Measurements from ENCODE around the gene MBD1.
"Not testable (repeated sequence)": the region's sequence is repeated elsewhere in the genome, so short reads cannot be mapped to it uniquely, and the experiment has no call there.

Gene MBD1

GRCh38 chr18:50250935-50251334 lies 30.4 kb downstream of the MBD1 start:
- POLR2A ChIA-PET = no interaction called here
- TF ChIP-seq CTBP1 (IDR thresholded peaks at IDR 0.05; ENCODE audit: borderline replicate concordance) (no peak), TARDBP (IDR thresholded peaks at IDR 0.05) (no peak), NFRKB (IDR thresholded peaks at IDR 0.05) (no peak), HDGF (IDR thresholded peaks at IDR 0.05; ENCODE audit: borderline replicate concordance) (no peak), ZNF384 (IDR thresholded peaks at IDR 0.05) (no peak), SP1 (IDR thresholded peaks at IDR 0.05) (no peak), ARNT (IDR thresholded peaks at IDR 0.05) (no peak), LEF1 (IDR thresholded peaks at IDR 0.05; ENCODE audit: borderline replicate concordance) (no peak), FOXA1 (IDR thresholded peaks at IDR 0.05) (no peak), L3MBTL2 (conservative IDR thresholded peaks at IDR 0.05) (no peak), SUZ12 (IDR thresholded peaks at IDR 0.05) (no peak), ELF4 (IDR thresholded peaks at IDR 0.05) (no peak), FOXK2 (IDR thresholded peaks at IDR 0.05) (no peak)
- TF ChIP-seq, protein P1, sequence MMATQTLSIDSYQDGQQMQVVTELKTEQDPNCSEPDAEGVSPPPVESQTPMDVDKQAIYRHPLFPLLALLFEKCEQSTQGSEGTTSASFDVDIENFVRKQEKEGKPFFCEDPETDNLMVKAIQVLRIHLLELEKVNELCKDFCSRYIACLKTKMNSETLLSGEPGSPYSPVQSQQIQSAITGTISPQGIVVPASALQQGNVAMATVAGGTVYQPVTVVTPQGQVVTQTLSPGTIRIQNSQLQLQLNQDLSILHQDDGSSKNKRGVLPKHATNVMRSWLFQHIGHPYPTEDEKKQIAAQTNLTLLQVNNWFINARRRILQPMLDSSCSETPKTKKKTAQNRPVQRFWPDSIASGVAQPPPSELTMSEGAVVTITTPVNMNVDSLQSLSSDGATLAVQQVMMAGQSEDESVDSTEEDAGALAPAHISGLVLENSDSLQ (IDR thresholded peaks at IDR 0.05) = no peak
- DNase-seq (ENCODE audit: extremely low spot score) = no peak
- CTCF ChIA-PET = no interaction called here

DNA sequence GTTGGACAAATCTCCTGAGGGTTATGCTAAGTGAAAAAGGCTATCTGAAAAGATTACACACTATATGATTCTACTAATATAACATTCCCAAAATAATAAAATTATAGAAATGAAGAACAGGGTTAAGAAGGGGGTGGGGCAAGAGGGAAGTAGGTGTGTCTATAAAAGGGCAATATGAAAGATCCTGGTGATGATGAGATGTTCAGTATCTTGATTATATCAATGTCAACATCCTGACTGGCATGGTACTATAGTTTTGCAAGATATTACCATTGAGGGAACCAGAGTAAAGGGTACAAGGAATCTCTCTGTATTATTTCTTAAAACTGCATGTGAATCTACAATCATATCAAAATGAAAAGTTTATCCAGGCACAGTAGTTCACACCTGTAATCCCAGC lies 31.7 kb downstream of the MBD1 start:
- DNase-seq (ENCODE audit: extremely low spot score) = no peak
- ChIA-PET POLR2A (no interaction called here), CTCF (no interaction called here)
- TF ChIP-seq ARNT (IDR thresholded peaks at IDR 0.05) (no peak), BHLHE40 (IDR thresholded peaks at IDR 0.05; ENCODE audit: borderline replicate concordance) (no peak), ELF4 (IDR thresholded peaks at IDR 0.05) (no peak), SP1 (IDR thresholded peaks at IDR 0.05) (no peak), FOXM1 (IDR thresholded peaks at IDR 0.05; ENCODE audit: borderline replicate concordance) (no peak), FOXK2 (IDR thresholded peaks at IDR 0.05) (no peak), L3MBTL2 (conservative IDR thresholded peaks at IDR 0.05) (no peak), ZNF384 (IDR thresholded peaks at IDR 0.05) (no peak), NFRKB (IDR thresholded peaks at IDR 0.05) (no peak), SUZ12 (IDR thresholded peaks at IDR 0.05) (no peak)

DNA sequence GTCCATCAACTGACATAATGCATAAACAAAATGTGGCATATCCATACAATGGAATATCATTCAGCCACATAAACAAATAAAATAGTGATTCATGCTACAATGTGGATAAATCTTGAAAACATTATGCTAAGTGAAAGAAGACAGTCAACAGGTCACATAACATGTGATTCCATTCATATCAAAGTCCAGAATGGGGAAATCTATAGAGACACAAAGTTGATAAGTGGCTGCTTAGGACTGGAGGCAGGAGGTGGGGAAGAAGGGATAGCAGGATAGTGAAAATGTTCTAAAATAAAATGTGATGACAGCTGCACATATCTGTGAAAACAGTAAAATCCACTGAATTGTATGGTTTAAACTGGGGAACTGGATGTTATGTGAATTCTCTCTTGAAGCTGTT lies 33.8 kb downstream of the MBD1 start:
- no peak for DNase-seq (ENCODE audit: extremely low spot score)
- no peak for TF ChIP-seq ELF4 (IDR thresholded peaks at IDR 0.05)
- no peak for TF ChIP-seq FOXK2 (IDR thresholded peaks at IDR 0.05)
- no peak for TF ChIP-seq NFRKB (IDR thresholded peaks at IDR 0.05)
- TF ChIP-seq L3MBTL2 (conservative IDR thresholded peaks at IDR 0.05) = no peak
- TF ChIP-seq TARDBP (IDR thresholded peaks at IDR 0.05) = no peak
- TF ChIP-seq SP1 (IDR thresholded peaks at IDR 0.05) = no peak
- TF ChIP-seq HDGF (IDR thresholded peaks at IDR 0.05; ENCODE audit: borderline replicate concordance) = no peak
- no peak for TF ChIP-seq FOXA1 (IDR thresholded peaks at IDR 0.05)
- TF ChIP-seq ARNT (IDR thresholded peaks at IDR 0.05) = no peak
- TF ChIP-seq, protein P1 (IDR thresholded peaks at IDR 0.05) = no peak
- TF ChIP-seq FOXM1 (IDR thresholded peaks at IDR 0.05; ENCODE audit: borderline replicate concordance) = no peak
- TF ChIP-seq LEF1 (IDR thresholded peaks at IDR 0.05; ENCODE audit: borderline replicate concordance) = no peak
- TF ChIP-seq CTBP1 (IDR thresholded peaks at IDR 0.05; ENCODE audit: borderline replicate concordance) = no peak
- TF ChIP-seq SUZ12 (IDR thresholded peaks at IDR 0.05) = no peak
- TF ChIP-seq ZNF384 (IDR thresholded peaks at IDR 0.05) = no peak
- no peak for TF ChIP-seq BHLHE40 (IDR thresholded peaks at IDR 0.05; ENCODE audit: borderline replicate concordance)
- POLR2A ChIA-PET = interaction anchor here (0.7 kb wide), 1 partner anchor 260 kb away, joined by 3 read pairs; no protein-coding TSS in a partner anchor
- CTCF ChIA-PET = no interaction called here

DNA sequence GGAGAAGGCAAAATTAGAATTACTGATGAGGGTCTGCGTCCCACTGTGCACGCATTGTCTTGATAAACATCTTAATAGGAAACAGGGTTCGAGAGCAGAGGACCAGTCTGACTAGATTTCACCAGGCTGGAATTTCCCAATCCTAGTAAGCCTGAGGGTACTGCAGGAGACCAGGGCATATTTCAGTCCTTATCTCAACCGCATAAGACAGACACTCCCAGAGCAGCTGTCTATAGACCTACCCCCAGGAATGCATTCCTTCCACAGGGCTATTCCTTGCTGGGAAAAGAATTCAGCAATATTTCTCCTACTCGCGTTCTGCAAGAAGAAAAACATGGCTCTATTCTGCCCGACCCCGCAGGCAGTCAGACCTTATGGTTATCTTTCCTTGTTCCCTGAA lies 39.6 kb downstream of the MBD1 start:
- CTCF ChIA-PET; DNase-seq (ENCODE audit: extremely low spot score); POLR2A ChIA-PET: not testable (repeated sequence)

- POLR2A ChIA-PET = no interaction called here
- no peak for DNase-seq (ENCODE audit: extremely low spot score)
- TF ChIP-seq ZNF384 (IDR thresholded peaks at IDR 0.05) = no peak
- no peak for TF ChIP-seq SUZ12 (IDR thresholded peaks at IDR 0.05)
- TF ChIP-seq, protein P1 (IDR thresholded peaks at IDR 0.05) = no peak
- TF ChIP-seq L3MBTL2 (conservative IDR thresholded peaks at IDR 0.05) = no peak
- TF ChIP-seq FOXK2 (IDR thresholded peaks at IDR 0.05) = no peak
- no peak for TF ChIP-seq TARDBP (IDR thresholded peaks at IDR 0.05)
- no peak for TF ChIP-seq CTBP1 (IDR thresholded peaks at IDR 0.05; ENCODE audit: borderline replicate concordance)
- TF ChIP-seq SP1 (IDR thresholded peaks at IDR 0.05) = no peak
- TF ChIP-seq HDGF (IDR thresholded peaks at IDR 0.05; ENCODE audit: borderline replicate concordance) = no peak
- TF ChIP-seq FOXA1 (IDR thresholded peaks at IDR 0.05) = no peak
- no peak for TF ChIP-seq NFRKB (IDR thresholded peaks at IDR 0.05)
- no peak for TF ChIP-seq BHLHE40 (IDR thresholded peaks at IDR 0.05; ENCODE audit: borderline replicate concordance)
- TF ChIP-seq ARNT (IDR thresholded peaks at IDR 0.05) = no peak
- CTCF ChIA-PET = no interaction called here
Observed at GRCh38 chr18:50240080-50240563, 41.2 kb downstream of the MBD1 start.

DNA sequence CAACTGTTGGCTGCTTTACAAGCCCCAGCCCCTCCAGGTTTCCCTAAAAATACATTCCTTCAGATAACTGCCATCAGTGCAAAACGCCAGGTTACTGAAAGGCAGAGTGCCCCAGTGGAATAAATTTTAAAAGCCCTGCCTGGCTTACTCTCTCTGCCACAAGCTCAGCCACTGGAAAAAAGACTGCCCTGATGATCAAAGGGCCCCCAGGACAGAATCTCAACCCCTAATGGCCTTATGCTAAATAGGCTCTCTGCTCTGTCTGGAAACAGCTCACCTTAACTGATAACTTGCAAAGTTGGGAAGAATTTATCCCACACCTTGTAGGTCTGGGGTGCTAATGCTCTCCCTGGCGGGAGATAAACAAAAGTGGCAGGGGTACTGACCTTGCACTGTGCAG lies 48.9 kb downstream of the MBD1 start:
- POLR2A ChIA-PET = no interaction called here
- TF ChIP-seq NFRKB (IDR thresholded peaks at IDR 0.05) (no peak), CTBP1 (IDR thresholded peaks at IDR 0.05; ENCODE audit: borderline replicate concordance) (no peak), LEF1 (IDR thresholded peaks at IDR 0.05; ENCODE audit: borderline replicate concordance) (no peak), BHLHE40 (IDR thresholded peaks at IDR 0.05; ENCODE audit: borderline replicate concordance) (no peak)
- CTCF ChIA-PET = no interaction called here

GRCh38 chr18:50231621-50232020 lies 49.7 kb downstream of the MBD1 start:
- DNase-seq (ENCODE audit: extremely low spot score) = no peak
- CTCF ChIA-PET = no interaction called here
- TF ChIP-seq ELF4 (IDR thresholded peaks at IDR 0.05) = no peak
- no peak for TF ChIP-seq FOXA1 (IDR thresholded peaks at IDR 0.05)
- no peak for TF ChIP-seq NFRKB (IDR thresholded peaks at IDR 0.05)
- TF ChIP-seq TARDBP (IDR thresholded peaks at IDR 0.05) = no peak
- TF ChIP-seq SP1 (IDR thresholded peaks at IDR 0.05) = no peak
- TF ChIP-seq CTBP1 (IDR thresholded peaks at IDR 0.05; ENCODE audit: borderline replicate concordance) = no peak
- no peak for TF ChIP-seq L3MBTL2 (conservative IDR thresholded peaks at IDR 0.05)
- TF ChIP-seq FOXM1 (IDR thresholded peaks at IDR 0.05; ENCODE audit: borderline replicate concordance) = no peak
- no peak for TF ChIP-seq ZNF384 (IDR thresholded peaks at IDR 0.05)
- TF ChIP-seq HDGF (IDR thresholded peaks at IDR 0.05; ENCODE audit: borderline replicate concordance) = no peak
- no peak for TF ChIP-seq LEF1 (IDR thresholded peaks at IDR 0.05; ENCODE audit: borderline replicate concordance)
- no peak for TF ChIP-seq SUZ12 (IDR thresholded peaks at IDR 0.05)
- no peak for TF ChIP-seq BHLHE40 (IDR thresholded peaks at IDR 0.05; ENCODE audit: borderline replicate concordance)
- TF ChIP-seq FOXK2 (IDR thresholded peaks at IDR 0.05) = no peak
- TF ChIP-seq, protein P1 (IDR thresholded peaks at IDR 0.05) = no peak
- no peak for TF ChIP-seq ARNT (IDR thresholded peaks at IDR 0.05)
- POLR2A ChIA-PET = no interaction called here

More for the DNA sequence above, 48.9 kb downstream of the MBD1 start:
- DNase-seq (ENCODE audit: extremely low spot score) = no peak

GRCh38 chr18:50220249-50220648 lies 61.1 kb downstream of the MBD1 start:
- not testable (repeated sequence) for DNase-seq (ENCODE audit: extremely low spot score)
- CTCF ChIA-PET = interaction anchor here (3.1 kb wide), 1 partner anchor 137 kb away, joined by 17 read pairs; no protein-coding TSS in a partner anchor
- POLR2A ChIA-PET = interaction anchor here (0.7 kb wide), 1 partner anchor 155 kb away, joined by 3 read pairs; the partner anchor contains the start of gene SKA1
